Nephron (organoid): ENCODE results near the gene KIAA1671.
A peak's percentile ranks its signal among the peaks of the same experiment; 100 is the strongest.

Experiments
- H3K27ac Mint-ChIP-seq, 3 experiments: 2 replicates each; pipeline ENCODE4 v1.8.0; 2020; ENCODE audit warnings: mixed read lengths in 3 of 3, mild to moderate bottlenecking in 2 of 3, moderate library complexity in 1 of 3
- H3K27me3 Mint-ChIP-seq: 2 replicates; pipeline ENCODE4 v1.8.0; 2021; ENCODE audit warnings: low read depth, mild to moderate bottlenecking, moderate library complexity, mixed read lengths
- H3K36me3 Mint-ChIP-seq: 2 replicates; pipeline ENCODE4 v1.8.0; 2020; ENCODE audit warnings: low read depth, mixed read lengths
- H3K4me1 Mint-ChIP-seq: 2 replicates; pipeline ENCODE4 v1.8.0; 2020; ENCODE audit warnings: mixed read lengths
- H3K4me3 Mint-ChIP-seq, 3 experiments: 2 replicates each; pipeline ENCODE4 v1.8.0; 2020; ENCODE audit warnings: mild to moderate bottlenecking in 3 of 3, mixed read lengths in 3 of 3, moderate library complexity in 2 of 3
- H3K9me3 Mint-ChIP-seq: 2 replicates; pipeline ENCODE4 v1.8.0; 2020; ENCODE audit warnings: mixed read lengths
- TF ChIP-seq, protein P1 (sequence below), 3 experiments: fragments of 200-600 bp; sonication (generic); IDR thresholded peaks; one replicate each; pipeline ENCODE4 v1.5.0; 2021; ENCODE audit warnings: antibody characterized with exemption in 3 of 3; ENCODE audit not compliant: unreplicated experiment in 3 of 3

The KIAA1671 gene

GRCh38 chr22:25096638-25097405, 144.3 kb downstream of the KIAA1671 start:
- H3K27ac Mint-ChIP-seq = no peak overlapping the region
- TF ChIP-seq, protein P1, sequence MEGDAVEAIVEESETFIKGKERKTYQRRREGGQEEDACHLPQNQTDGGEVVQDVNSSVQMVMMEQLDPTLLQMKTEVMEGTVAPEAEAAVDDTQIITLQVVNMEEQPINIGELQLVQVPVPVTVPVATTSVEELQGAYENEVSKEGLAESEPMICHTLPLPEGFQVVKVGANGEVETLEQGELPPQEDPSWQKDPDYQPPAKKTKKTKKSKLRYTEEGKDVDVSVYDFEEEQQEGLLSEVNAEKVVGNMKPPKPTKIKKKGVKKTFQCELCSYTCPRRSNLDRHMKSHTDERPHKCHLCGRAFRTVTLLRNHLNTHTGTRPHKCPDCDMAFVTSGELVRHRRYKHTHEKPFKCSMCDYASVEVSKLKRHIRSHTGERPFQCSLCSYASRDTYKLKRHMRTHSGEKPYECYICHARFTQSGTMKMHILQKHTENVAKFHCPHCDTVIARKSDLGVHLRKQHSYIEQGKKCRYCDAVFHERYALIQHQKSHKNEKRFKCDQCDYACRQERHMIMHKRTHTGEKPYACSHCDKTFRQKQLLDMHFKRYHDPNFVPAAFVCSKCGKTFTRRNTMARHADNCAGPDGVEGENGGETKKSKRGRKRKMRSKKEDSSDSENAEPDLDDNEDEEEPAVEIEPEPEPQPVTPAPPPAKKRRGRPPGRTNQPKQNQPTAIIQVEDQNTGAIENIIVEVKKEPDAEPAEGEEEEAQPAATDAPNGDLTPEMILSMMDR (IDR thresholded peaks at IDR 0.05; ENCODE audit: unreplicated experiment in 3 of 3) = no peak
- H3K9me3 Mint-ChIP-seq = no peaks in the 10 kb centered on the region
- H3K27me3 Mint-ChIP-seq = peaks cover 4% of the 10 kb centered on the region
- H3K4me1 Mint-ChIP-seq = peaks cover 24% of the 10 kb centered on the region
- H3K36me3 Mint-ChIP-seq = no peaks in the 10 kb centered on the region
- H3K4me3 Mint-ChIP-seq = no peak overlapping the region

- H3K4me3 Mint-ChIP-seq = no peak overlapping the region
- H3K4me1 Mint-ChIP-seq = peaks cover 8% of the 10 kb centered on the region
- no peaks in the 10 kb centered on the region for H3K36me3 Mint-ChIP-seq
- H3K27me3 Mint-ChIP-seq = no peaks in the 10 kb centered on the region
- H3K27ac Mint-ChIP-seq = no peak overlapping the region
- no peaks in the 10 kb centered on the region for H3K9me3 Mint-ChIP-seq
- TF ChIP-seq, protein P1 (IDR thresholded peaks at IDR 0.05; ENCODE audit: unreplicated experiment in 3 of 3) = no peak
Measured at GRCh38 chr22:25098445-25099081, 146.0 kb downstream of the KIAA1671 start.

GRCh38 chr22:25099202-25099601, 146.7 kb downstream of the KIAA1671 start:
- H3K27me3 Mint-ChIP-seq = no peaks in the 10 kb centered on the region
- H3K9me3 Mint-ChIP-seq = no peaks in the 10 kb centered on the region

DNA sequence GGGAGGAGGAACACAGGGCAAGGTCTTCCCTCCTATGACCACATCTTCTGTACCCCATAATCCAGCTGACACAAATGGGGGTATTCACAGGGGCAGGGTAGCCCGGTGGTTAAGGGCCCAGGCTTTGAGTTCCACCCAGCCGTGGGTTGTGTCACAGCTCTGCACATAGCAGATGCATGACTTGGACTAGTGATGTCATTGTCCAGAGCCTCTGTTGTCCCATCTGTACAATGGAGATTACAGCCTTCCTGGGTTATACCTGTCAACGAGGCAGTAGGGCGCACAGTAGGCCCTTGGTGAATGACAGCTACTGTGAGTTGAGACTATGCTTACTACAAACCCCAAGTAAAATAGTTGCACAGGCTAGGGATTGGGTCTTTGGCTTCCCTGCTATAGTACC, 147.9 kb downstream of the KIAA1671 start:
- H3K4me1 Mint-ChIP-seq = no peaks in the 10 kb centered on the region
- H3K27me3 Mint-ChIP-seq = no peaks in the 10 kb centered on the region
- H3K27ac Mint-ChIP-seq = peak overlapping the region in 1 of 3 experiments; percentile 64
- no peaks in the 10 kb centered on the region for H3K9me3 Mint-ChIP-seq
- no peaks in the 10 kb centered on the region for H3K36me3 Mint-ChIP-seq
- TF ChIP-seq, protein P1 (IDR thresholded peaks at IDR 0.05; ENCODE audit: unreplicated experiment in 3 of 3) = no peak
- no peak overlapping the region for H3K4me3 Mint-ChIP-seq

More at GRCh38 chr22:25099202-25099601, 146.7 kb downstream of the KIAA1671 start:
- Mint-ChIP-seq H3K4me3 (no peak overlapping the region), H3K4me1 (peaks cover 2% of the 10 kb centered on the region), H3K27ac (no peak overlapping the region), H3K36me3 (no peaks in the 10 kb centered on the region)
- TF ChIP-seq, protein P1 (IDR thresholded peaks at IDR 0.05; ENCODE audit: unreplicated experiment in 3 of 3) = no peak

- Mint-ChIP-seq H3K36me3 (no peaks in the 10 kb centered on the region), H3K4me1 (no peaks in the 10 kb centered on the region), H3K4me3 (no peak overlapping the region), H3K27ac (peak overlapping the region in 1 of 3 experiments; percentile 64), H3K9me3 (no peaks in the 10 kb centered on the region), H3K27me3 (no peaks in the 10 kb centered on the region)
- TF ChIP-seq, protein P1 (IDR thresholded peaks at IDR 0.05; ENCODE audit: unreplicated experiment in 3 of 3) = no peak
Measured at GRCh38 chr22:25100948-25101347, 148.4 kb downstream of the KIAA1671 start.
